ENCODE data around the gene CTSW.
"Not testable (repeated sequence)": the region's sequence is repeated elsewhere in the genome, so short reads cannot be mapped to it uniquely, and the experiment has no call there.

Gene CTSW, protein sequence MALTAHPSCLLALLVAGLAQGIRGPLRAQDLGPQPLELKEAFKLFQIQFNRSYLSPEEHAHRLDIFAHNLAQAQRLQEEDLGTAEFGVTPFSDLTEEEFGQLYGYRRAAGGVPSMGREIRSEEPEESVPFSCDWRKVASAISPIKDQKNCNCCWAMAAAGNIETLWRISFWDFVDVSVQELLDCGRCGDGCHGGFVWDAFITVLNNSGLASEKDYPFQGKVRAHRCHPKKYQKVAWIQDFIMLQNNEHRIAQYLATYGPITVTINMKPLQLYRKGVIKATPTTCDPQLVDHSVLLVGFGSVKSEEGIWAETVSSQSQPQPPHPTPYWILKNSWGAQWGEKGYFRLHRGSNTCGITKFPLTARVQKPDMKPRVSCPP

GRCh38 chr11:65879617-65880016 is at the start of gene CTSW:
Gene CTSW, plus strand, starts transcription at chr11:65879837. Its CDS starts 18 bp downstream, at chr11:65879855.
- DNase-seq: peak; percentile 50

- not testable (repeated sequence) for DNase-seq
Measured at GRCh38 chr11:65832231-65832630, 47.4 kb upstream of the CTSW start.

DNA sequence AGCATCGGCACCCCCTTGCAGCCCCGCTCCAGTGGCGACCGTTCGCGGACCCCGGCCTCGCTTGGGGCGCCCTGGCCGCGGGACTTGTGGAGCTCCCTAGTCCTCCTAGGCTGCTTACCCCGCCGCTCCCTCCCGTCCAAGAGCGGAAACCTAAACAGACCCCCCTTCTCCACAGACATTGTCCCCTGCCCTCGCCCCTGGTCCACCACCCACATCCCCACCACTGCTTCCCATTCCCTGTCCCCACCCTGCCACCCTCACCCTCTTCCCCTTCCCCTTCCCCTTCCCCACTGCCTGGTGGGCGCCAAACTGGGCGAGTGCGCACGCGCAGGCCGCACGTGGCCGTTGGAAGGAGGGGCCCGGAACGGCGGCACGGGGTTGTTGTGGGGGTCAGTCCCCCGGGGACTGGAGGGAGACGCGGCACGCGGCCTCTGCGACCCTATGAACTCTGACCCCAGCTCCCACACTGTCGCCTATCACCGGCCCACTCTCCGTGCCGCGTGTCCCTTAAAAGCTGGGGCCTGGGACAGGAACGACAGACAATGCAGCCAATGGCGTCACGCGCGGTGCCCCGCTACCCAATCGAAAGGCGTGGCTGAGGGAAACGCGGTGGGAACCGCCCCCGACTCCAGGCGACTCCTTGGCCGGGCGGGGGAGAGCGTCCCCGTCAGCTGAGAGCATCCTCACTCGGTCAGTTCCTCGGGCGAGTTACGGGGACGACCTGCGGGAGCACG is 46.2 kb upstream of the CTSW start, which contains the start of gene SNX32:
Gene SNX32, plus strand, starts transcription at position 667 of the 734 bp plus-strand sequence. CDS start 103 bp downstream, outside the sequence.
- peak; percentile 96 for DNase-seq

GRCh38 chr11:65834202-65834601 is 45.4 kb upstream of the CTSW start:
- DNase-seq: no peak

- no peak for DNase-seq
Measured at GRCh38 chr11:65842144-65842543, 37.5 kb upstream of the CTSW start.

DNA sequence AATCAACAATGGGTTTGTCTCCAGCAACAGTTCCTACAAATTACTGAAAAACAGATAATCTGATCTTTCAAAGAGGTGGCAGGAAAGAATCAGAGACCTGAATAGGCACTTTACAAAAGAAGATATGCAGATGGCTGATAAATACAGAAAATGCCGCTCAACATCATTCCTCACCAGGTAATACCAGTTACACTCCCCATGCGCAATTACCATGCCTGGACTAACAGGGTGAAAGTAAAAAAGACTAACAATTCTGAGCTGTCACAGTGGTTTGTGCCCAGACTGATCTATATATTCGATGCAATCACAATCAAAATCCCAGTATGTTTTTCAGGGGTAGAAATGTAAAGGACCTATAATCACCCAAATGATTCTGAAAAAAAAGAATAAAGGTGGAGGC is 35.8 kb upstream of the CTSW start:
- DNase-seq: no peak

- no peak for DNase-seq
Measured at GRCh38 chr11:65844231-65844872, 35.3 kb upstream of the CTSW start.

DNA sequence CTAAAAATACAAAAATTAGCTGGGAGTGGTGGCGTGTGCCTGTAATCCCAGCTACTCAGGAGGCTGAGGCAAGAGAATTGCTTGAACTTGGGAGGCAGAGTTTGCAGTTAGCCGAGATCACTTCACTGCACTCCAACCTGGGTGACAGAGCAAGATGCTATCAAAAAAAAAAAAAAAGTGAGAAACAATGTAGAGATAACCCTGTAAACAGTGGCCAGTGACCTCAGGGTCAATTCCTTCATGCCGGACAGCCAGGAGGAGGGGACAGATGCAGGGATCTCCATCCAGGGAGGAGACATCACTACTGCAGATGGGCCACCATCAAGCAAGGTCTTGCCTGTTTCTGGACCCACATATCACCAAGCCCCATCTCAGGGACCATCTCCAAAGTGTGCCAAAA is 31.9 kb upstream of the CTSW start:
- no peak for DNase-seq

DNA sequence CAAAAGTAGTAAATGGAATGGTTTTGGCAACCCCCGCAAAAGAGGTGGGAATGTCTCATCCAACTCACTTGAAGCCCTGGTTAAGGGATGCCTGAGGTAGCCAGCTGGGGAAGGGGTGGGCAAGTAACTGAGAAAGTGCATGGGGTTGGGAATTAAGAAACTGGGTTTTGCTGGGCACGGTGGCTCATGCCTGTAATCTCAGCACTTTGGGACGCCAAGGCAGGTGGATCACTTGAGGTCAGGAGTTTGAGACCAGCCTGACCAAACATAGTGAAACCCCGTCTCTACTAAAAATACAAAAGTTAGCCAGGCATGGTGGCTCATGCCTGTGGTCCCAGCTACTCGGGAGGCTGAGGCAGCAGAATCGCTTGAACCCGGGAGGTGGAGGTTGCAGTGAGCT is 30.9 kb upstream of the CTSW start:
- DNase-seq: not testable (repeated sequence)

GRCh38 chr11:65849366-65849765 is 30.3 kb upstream of the CTSW start:
- no peak for DNase-seq

GRCh38 chr11:65849771-65850216 is 29.8 kb upstream of the CTSW start:
- DNase-seq: no peak

DNA sequence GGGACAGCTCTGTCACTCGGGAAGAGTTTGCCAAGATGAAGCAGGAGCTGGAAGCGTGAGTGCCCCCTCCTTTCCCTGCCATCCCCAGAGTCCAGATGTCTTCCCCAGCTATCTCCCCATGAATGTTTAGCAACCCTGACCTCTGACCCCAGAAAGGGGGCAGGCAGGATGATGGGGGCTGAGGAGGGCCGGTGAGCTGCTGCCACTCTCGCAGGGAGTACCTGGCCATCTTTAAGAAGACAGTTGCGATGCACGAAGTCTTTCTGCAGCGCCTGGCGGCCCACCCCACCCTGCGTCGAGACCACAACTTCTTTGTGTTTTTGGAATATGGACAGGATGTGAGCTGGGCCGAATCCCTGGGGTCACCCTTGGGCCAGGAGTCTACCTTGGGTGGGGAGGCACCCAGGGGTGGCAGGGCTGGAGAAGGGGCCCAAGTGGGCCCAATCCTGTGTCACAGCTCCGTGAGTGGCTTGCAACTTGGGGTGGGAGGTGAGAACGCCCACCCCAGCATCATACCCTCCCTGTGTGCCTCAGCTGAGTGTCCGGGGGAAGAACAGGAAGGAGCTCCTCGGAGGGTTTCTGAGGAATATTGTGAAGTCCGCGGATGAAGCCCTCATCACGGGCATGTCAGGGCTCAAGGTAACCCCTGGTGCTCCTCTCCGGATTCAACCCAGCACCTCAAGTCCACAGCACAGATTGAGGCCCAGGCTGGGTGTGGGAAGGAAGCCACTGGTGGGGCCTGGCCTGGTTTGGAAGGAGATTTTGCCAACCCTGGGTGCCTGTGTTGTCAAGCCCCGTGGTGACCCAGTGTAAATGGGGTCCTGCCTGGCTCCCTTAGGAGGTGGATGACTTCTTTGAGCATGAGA is 29.2 kb upstream of the CTSW start:
- no peak for DNase-seq

DNA sequence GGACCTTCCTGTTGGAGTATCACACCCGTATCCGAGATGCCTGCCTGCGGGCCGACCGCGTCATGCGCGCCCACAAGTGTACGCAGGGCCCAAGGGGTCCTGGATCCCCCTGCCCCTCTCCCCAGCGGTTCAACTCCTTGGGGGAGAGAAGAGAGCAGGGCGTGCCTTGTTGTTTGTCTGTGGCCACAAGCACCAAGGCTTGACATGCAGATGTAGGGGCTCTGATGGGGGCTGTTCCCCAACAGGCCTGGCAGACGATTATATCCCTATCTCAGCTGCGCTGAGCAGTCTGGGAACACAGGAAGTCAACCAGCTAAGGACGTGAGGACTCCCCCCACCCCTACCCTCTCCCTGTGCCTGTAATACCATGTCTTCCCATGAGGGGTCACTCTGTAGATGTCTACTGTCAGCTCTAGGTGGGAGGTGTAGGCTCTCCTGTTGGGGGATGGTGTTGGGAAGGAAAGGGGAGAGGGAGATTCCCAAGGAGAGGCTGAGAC is 28.5 kb upstream of the CTSW start:
- DNase-seq: peak; percentile 54

- no peak for DNase-seq
Measured at GRCh38 chr11:65851811-65852507, 27.7 kb upstream of the CTSW start.

DNA sequence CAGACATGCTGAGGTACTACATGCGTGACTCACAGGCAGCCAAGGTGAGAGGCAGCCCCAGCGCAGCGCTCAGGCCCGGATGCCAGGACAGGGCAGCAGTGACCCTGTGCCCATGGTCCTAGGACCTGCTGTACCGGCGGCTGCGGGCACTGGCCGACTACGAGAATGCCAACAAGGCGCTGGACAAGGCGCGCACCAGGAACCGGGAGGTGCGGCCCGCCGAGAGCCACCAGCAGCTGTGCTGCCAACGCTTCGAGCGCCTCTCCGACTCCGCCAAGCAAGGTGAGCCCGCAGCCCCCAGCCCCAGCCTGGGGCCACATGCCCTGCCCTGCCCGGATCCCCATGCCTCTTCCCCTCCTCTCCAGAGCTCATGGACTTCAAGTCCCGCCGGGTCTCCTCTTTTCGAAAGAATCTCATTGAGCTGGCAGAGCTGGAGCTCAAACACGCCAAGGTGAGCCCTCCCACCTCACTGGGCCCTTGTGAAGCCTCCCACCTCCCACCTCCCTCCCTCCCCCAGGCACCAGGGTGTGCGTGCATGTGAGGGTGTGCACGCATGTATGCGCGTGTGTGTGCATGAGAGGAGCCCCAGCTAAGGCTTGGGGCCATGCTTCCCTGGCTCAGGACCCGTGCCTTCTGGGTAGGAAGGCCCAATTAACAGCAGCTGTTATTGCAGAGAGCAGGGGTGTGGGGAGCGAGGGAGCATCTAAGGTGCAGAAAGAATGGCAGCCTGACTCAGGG is 27.0 kb upstream of the CTSW start:
- no peak for DNase-seq

DNA sequence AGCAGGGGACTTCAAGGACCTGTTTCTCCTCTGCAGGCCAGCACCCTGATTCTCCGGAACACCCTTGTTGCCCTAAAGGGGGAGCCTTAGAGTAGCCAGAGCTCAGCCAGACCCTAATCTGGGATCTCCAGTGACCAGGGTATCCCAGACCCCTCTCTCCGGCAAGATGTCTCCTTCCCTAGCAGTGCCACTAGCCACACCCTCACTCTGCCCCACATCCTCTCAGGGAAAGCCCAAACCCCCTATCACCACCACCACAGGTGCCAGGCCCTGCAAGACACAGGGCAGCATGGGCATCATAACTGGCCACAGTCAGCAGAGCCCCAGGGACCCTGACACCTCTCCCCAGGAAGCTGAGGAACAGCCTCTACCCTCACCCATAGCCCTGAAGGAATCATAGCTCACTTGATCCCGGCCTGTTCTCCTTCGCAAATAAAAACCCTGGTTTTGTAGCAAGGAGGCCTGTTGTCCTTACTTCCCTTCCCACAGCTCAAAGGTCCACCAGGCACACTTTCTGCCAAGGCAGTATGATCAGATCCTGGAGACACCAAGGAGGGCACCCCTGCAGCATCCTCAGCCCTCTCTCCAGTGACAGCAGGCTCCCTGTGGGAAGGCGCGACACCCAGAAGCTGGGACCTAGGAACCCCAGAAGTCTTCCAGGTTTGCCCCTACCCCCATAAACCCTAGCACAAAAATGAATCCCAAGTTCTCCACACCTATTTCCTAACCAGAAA is 26.2 kb upstream of the CTSW start:
- no peak for DNase-seq

GRCh38 chr11:65854161-65854592 is 25.5 kb upstream of the CTSW start:
- DNase-seq: no peak

GRCh38 chr11:65854852-65855837 is 24.5 kb upstream of the CTSW start:
- DNase-seq: no peak

DNA sequence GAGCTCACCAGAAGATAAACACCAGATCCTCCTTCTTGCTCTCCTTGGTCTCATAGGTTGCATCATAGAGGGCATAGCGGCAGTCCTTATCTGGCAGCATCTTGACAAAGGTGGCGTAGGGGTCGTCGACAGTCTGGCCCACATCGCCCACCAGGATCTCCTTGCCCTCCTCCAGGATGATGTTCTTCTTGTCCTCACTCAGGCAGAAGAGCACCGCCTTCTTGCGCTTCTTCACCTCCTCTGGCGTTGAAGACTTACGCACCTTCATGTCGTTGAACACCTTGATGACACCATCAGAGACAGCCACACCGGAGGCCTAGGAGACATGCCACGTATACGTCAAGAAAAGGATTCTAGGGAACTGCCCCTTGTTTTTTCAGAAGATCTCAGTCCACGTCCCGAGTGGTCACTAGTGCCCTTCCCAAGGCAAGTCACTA is 23.7 kb upstream of the CTSW start:
- no peak for DNase-seq

Data from hematopoietic multipotent progenitor cell treated with erythropoietin and hydrocortisone succinate and interleukin-3 and kit ligand, for 8 days (in vitro differentiated cells).